GM18867 (cell line): Measurements from ENCODE around the gene ABCC6.
"Not testable (repeated sequence)": the region's sequence is repeated elsewhere in the genome, so short reads cannot be mapped to it uniquely, and the experiment has no call there.

ENCODE experiments used
- ATAC-seq: cut with Tn5 transposase; IDR thresholded peaks from one replicate; pipeline ENCODE4 v1.9.1; 2021; ENCODE audit warnings: mild to moderate bottlenecking, moderate library complexity; ENCODE audit not compliant: unreplicated experiment

The ABCC6 gene

DNA sequence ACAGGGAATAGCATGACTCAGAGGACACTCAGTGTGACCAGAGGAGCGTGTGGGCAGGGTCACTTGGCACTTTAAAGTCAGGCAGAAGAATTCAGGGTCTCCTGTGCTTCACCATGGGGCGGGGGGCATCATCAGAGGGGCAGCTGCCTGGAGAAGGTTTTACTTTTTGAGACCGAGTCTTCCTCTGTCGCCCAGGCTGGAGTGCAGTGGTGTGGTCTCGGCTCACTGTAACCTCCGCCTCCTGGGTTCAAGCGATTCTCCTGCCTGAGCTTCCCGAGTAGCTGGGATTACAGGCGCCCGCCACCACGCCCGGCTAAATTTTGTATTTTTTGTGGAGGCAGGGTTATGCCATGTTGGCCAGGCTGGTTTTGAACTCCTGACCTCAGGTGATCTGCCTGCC lies 32.3 kb downstream of the ABCC6 start:
- ATAC-seq: not testable (repeated sequence)

DNA sequence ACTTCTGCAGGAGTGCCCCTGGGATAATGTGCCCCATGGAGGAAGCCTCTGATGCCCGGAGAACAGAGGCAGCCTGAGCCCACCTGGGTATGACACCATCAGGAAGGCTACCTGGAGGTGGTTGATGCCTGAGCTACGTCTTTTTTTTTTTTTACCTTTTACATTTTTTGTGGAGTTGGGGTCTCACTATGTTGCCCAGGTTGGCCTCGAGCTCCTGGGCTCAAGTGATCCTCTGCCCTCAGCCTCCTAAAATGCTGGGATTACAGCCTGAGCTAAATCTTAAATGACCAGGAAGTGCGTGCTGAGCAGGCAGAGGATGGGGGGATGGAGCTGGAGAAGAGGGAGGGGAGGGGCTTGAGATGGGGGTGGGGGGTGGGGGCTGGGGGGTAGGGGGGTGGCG lies 32.7 kb downstream of the ABCC6 start:
- ATAC-seq: no peak

DNA sequence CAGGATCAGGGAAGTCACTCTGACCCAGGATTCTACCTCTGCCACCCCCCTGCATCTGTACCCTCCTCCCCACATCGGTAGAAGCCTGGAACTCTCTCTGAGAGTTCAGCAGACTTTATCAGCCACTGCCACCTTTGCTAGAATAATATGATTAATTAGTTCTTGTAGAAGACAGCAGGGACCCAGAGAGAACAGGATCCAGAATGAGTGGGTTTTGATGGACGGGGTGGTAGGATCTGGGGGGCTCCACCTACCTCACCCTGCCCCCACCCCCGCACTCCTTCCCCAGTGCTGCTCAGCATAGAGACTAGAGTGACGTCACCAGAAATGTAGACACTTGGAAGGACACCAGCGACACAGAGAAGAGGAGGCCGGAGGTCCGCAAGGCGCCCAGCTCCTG lies 33.5 kb downstream of the ABCC6 start:
- ATAC-seq: no peak

DNA sequence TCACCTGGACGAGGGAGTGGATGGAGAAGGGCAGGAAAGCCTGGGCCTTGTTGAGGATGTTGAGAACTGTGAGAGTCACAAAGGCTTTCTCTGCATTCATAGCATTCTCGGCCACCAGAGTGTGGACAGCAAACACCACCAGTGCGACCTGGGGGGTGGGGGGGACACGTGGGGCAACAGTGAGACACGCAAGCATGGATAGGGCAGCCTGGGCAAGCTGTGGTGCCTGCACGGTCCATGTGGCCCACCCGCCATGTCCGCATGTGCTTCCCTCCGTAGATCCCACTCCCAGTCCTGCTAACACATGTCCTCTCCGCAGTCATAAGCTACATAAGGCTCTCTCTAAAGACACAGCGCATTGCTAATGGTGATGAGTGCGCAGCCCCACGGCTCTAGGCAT lies 34.5 kb downstream of the ABCC6 start:
- no peak for ATAC-seq

DNA sequence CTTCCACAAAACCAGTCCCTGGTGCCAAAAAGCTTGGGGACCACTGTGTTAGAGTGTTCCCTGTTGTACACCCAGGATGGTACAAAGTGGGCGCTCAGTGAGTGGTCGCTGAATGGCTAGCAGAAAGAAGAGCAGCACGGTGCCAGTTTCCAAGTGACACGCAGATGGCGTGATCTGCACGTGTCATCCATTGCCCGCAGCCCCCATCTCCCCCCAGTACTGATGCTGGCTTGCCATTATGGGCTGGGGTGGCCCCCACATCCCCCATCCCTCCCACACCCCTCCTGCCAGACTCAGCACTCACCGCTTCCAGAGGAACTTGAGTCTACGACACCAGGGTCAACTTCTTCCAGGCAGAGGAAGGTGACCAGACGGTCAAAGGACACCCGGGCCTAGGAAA lies 36.5 kb downstream of the ABCC6 start:
- ATAC-seq: no peak

DNA sequence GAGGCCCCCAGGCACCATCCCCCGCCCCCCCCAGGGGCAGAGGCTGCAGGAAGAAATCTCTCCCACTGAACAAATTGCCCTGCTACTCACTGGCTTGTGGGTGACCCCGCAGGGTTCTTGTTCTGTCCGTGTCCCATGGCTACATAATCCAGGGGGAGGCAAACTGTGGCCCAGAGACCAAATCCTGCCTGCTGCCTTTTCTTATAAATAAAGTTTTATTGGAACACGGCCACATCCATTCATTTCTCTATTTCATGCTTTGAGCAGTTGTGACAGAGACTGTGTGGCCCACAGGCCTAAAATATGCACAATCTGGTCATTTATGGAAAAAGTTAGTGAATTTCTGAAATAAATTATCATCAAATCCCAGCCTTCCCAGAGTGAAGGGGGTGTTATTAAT lies 38.2 kb downstream of the ABCC6 start:
- ATAC-seq: no peak

DNA sequence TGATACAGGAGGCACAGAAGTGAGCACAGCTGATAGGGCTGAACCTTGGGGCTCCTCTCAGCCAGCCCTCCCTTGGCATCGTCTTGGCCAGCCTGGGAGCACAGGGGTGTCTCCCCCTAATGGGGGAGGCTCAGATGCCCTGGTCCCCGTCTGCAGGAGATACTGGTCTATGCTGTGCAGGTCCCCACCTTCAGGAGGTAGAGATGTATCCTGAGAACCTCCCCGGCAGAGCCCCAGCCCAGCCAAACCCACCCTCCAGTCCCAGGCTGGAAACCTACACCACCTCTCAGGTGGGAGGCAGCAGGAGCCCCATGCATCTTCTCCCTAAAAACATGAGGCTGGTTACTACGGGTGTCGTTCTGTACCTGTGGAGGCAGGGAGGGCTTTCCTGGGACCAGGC lies 38.7 kb downstream of the ABCC6 start:
- ATAC-seq: no peak

DNA sequence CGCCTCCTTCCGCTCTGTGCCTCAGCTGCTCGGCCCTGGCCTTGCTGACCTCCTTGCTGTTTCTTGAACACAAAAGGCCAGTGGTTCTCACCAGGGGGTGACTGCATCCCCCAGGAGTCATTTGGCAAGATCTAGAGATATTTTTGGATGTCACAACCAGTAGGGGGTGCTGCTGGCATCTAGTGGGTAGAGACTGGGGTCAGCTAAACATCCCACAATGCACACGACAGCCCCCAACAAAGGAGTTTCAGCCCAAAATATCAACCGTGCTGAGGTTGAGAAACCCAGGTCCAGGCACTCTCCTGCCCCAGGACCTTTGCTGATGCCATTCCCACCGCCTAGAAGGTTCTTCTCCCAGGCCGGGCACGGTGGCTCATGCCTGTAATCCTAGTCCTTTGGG lies 39.7 kb downstream of the ABCC6 start:
- no peak for ATAC-seq

DNA sequence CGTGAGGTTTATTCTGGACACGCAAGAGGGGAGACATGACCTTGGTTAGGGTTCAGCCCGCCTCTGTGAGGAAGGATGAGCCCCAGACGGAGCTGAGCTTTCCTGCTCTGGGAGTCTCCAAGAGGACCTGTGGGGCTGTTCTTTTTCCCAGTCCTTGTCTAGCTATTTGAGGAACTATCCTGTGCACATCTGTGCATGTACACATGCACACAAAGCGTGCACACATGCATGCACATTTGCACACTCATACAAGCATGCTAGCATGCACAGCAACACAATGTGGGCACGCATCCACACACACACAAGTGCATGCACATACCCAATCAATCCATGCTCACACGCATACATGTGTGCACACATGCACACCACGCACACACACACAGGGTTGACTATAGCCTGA lies 40.4 kb downstream of the ABCC6 start:
- ATAC-seq: no peak

DNA sequence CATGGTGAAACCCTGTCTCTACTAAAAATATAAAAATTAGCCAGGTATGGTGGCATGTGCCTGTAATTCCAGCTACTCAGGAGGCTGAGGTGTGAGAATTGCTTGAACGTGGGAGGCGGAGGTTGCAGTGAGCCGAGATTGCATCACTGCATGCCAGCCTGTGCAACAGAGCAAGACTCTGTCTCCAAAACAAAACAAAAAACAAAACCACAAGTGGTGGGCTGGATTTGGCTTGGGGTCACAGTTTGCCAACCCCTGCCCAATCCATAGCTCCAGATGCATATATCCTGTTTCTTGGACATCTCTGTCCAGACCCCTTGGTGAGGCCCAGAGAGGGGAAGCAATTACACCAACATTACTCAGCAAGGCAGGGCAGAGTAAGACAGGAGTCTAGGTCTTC lies 41.5 kb downstream of the ABCC6 start:
- not testable (repeated sequence) for ATAC-seq

DNA sequence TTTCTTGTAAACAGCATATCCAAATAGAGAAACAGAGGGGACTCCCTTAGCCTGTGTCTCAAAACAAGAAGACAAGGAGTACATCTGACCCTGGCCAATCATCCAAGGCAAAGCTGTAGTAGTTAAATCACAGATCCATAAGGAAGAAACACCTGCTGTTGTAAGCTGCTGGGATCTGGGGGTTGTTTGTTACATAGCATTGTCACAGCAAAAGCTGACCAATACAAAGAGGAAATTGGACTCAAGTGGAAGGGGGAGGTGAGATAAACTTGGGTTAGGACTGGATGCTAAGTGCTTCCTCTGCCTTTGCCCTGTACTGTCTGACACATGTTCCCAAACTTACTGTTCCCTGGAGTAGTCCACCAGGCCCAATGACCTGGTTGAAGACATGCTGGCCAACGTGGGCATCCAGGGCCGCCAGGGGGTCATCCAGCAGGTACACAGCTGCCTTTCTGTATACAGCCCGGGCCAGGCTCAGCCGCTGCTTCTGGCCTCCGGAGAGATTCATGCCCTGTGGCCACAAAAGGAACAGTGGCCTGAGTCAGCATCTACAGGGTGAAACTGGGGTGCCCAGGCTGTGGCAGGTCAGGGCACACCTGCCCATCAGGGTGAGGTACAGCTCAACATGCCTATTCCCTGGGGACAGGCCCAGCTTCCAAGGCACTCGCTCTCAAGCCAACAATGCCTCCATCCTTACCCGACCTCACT lies 44.7 kb downstream of the ABCC6 start:
- ATAC-seq: no peak

DNA sequence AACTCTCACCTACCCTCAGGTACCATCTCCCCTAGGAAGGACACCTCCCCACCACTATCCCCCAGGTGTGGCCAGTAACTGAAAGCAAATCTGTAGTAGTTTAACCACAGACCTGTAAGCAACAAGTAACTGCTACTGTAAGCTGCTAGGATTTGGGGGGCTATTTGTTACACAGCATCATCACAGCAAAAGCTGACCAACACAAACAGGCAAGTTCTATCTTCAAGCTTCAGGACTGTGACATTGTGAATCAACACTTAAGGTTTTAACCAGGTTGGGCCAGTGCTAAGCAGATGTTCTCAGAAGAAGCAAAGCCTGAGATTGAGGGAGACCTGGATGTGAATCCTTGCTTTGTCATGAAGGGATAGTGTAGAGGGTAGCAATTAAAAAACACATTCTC lies 47.0 kb downstream of the ABCC6 start:
- no peak for ATAC-seq

DNA sequence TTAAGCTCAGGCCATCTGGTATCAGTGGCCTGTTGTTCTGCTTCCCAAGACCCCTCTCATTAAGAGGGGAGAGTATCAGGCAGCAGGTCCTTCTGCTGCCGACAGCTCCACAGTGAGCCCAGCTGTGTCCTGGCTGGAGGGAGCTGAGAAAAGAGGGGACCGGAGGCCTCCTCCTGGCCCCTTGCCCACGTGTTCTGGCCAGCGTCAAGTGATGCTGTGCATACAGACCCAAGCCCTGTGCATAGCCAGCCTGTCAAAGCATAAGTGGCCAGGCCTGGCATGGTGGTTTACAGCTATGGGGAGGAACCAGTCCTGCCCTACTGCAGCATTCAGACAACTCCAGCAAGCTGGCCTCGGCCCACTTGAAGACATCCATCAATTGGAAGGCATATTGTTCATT lies 48.0 kb downstream of the ABCC6 start:
- no peak for ATAC-seq

DNA sequence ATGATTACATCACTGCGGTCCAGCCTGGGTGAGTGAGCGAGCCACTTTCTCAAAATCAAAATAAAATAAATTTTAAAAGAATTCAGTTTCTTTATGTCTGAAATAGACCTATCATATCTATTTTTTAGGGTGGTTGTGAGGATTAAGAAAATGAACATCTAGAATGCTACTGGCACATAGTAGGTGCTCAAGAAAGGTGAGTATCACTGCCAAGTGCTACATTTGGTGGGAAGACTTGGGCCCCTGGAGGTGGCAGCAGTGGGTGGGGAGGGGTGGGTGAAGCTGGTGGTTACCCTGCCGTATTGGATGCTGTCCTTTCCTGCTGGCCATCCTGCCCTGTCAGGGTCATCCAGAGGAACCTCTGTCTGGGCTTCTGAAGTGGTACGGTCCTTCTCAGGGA lies 50.3 kb downstream of the ABCC6 start:
- ATAC-seq: no peak

DNA sequence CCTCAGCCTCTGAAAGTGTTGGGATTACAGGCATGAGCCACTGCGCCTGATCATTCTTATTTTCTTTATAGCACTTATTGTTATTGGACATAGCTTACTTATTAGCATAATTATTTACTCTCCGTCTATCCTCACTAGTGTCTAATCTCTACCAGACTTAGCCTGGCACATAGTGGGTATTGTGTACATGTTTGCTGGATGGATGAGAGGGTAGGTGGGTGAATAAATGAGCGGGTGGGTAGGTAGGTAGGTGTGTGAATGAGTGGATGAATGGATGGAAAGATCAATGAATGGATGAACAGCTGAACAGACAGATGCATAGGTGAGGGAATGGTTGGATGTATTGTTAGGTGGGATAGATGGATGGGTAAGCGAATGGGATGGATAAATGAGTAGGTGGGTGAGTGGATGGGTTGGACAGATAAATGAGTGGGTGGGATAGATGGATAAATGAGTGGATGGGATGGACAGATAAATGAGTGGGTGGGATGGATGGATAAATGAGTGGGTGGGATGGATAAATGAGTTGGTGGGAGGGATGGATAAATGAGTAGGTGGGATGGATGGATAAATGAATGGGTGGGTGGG lies 51.9 kb downstream of the ABCC6 start:
- ATAC-seq: no peak

DNA sequence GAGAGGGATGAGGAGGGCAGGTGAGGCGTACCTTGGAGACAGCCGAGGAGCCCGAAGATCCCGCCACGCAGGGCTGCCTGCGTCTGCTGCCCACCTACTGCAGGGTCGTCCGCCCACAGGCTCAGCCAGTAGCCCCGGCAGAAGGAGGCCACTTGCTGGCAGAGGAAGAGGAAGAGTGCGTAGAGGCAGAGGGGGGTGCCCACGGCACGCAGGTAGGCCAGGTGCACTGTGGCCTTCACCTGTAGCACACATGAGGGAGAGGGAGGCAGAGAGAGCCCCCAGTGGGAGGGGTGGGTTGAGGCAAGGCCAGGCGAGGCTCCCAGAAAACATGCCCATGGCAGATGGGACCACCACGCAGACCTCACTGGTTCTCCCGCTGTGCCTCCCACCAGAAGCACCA lies 53.7 kb downstream of the ABCC6 start:
- no peak for ATAC-seq

DNA sequence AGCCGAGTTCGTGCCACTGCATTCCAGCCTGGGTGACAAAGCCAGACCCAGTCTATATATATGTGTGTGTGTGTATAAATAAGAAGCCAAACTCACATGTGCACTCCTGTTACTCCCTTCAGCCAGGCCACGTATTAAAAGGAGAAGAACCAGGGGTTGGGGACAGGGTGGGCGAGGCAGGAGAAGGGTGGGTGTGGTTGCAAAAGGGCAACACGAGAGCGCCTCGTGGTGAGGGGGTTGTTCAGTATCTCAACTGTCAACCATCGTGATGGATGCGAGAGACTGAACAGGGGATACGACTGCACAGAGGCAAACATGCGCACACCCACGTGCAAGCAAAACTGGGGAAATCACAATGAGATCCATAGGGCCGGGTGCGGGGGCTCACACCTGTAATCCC lies 54.9 kb downstream of the ABCC6 start:
- no peak for ATAC-seq

DNA sequence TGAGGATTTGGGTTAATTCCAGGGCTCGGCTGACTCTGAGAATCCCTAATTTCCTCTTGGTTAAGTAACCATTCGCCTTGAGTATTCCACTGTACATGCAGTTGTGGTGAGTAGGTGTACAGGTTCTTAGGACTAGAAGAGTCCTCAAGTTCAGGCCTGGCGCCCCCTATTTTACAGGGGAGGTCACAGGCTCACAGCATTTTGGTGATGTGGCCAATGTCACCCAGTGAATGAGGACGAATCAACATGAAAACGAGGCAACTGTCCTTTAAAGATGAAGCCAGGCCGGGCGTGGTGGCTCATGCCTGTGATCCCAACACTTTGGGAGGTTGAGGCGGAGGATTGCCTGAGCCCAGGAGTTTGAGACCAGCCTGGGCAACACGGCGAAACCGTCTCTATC lies 55.4 kb downstream of the ABCC6 start:
- ATAC-seq: no peak

DNA sequence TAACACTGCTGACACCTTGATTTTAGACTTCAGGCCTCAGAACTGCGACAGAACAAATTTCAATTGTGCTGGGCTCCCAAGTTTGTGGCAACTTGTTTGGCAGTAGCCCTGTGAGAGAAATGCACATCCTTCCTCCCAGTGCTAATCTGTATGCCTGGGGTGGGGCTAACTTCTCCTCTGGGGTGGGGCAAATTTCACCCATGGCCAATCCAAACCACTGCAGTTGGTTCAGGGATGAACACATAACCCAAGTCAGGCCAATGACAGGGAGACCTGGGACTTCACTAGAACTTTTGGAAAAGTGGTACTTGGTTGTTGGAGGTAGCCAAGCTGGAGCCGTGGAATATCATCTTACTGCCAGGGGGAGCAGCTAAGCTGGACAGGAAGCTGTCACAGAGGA lies 56.3 kb downstream of the ABCC6 start:
- no peak for ATAC-seq

DNA sequence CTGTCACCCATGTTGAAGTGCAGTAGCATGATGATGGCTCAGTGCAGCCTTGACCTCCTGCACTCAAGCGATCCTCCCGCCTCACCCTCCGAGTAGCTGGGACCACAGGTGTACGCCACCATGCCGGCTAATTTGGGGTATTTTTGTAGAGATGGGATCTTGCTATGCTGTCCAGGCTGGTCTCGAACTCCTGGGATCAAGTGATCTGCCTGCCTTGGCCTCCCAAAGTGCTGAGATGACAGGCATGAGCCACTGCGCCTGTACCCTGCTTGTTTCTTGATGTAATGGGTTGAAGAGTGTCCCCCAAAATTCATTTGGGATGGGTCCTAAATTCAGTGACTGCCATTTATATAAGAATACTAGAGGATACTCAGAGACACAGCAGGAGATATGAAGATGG lies 57.2 kb downstream of the ABCC6 start:
- ATAC-seq: no peak

DNA sequence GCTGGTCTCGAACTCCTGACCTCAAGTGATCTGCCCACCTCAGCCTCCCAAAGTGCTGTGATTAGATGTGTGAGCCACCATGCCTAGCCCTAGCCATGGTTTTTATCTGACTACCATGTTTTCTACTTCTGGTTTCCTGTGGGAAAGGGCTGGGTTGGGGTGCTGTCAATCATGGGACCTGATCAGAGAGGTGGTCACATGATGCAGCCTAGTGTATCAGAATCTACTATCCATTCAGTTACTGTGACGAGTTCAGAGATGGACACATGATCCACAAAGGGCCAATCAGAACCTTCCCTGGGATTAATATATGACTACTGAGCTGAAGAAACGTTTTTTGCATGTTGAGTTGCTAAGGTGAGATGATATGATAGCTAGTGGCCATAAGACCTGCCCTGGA lies 59.1 kb downstream of the ABCC6 start:
- no peak for ATAC-seq

DNA sequence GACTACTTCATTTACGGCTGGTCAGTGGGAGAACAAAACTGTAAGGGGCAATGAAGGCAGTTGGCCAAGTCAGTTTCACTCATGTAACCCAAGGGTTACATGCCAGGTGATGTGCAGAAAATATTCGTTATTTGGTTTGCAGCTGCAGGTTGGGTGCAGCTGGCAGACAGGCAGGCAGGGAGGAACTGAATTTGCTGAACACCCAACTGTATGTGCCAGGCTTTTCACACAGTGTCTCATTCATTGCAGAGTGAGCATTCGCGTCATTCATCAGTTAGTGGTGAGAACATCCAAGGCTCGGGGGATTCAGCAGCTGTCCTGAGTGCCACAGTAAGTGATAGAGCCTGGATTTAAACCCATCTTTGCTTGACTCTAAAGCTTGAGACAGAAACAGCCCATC lies 59.7 kb downstream of the ABCC6 start:
- no peak for ATAC-seq

DNA sequence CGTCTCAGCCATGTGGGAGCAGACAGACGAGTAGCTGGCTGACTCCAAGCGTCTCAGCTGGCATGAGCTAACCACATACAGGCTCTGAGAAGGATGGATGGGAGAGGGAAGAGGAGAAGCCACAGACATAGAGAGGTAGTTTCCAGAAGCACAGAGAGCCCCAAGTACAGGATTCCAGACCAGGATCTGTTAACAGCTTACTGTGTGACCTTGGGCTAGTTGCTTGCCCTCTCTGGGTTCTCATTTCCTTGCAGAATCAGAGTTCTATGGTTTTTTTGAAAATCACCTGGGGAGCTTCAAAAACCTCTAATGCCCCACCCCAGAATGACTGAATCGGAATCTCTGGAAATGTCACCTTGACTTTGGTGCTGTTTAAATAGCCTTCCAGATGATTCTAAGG lies 60.2 kb downstream of the ABCC6 start:
- ATAC-seq: no peak
